ENCODE measurements around the gene CEP250.

DNA sequence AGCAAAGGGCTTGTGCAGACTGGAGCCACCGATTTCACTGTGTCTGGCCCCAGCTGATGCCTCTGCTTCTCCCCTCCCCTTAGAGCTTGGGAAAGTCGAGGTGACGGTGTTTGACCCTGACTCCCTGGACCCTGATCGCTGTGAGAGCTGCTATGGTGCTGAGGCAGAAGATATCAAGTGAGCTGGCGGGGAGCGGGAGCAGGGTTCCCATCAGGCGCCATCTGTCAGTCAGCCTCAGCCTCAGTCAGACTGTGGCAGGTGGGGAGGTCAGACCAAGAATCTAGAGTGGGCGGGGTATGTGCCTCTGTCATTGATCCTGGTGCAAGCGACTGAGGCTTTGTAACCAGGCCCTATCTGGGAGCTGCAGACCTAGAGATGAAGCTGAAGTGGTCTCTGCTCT lies 91.9 kb downstream of the CEP250 start:
- no peak for TF ChIP-seq ZNF600 (tag by site-specific recombination; IDR thresholded peaks at IDR 0.05)
- no peak for TF ChIP-seq BCL11B (tag by site-specific recombination; IDR thresholded peaks at IDR 0.05; ENCODE audit: low read depth)
- TF ChIP-seq, protein P1, sequence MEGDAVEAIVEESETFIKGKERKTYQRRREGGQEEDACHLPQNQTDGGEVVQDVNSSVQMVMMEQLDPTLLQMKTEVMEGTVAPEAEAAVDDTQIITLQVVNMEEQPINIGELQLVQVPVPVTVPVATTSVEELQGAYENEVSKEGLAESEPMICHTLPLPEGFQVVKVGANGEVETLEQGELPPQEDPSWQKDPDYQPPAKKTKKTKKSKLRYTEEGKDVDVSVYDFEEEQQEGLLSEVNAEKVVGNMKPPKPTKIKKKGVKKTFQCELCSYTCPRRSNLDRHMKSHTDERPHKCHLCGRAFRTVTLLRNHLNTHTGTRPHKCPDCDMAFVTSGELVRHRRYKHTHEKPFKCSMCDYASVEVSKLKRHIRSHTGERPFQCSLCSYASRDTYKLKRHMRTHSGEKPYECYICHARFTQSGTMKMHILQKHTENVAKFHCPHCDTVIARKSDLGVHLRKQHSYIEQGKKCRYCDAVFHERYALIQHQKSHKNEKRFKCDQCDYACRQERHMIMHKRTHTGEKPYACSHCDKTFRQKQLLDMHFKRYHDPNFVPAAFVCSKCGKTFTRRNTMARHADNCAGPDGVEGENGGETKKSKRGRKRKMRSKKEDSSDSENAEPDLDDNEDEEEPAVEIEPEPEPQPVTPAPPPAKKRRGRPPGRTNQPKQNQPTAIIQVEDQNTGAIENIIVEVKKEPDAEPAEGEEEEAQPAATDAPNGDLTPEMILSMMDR (tag by site-specific recombination; IDR thresholded peaks at IDR 0.05): no peak
- TF ChIP-seq, protein P2, sequence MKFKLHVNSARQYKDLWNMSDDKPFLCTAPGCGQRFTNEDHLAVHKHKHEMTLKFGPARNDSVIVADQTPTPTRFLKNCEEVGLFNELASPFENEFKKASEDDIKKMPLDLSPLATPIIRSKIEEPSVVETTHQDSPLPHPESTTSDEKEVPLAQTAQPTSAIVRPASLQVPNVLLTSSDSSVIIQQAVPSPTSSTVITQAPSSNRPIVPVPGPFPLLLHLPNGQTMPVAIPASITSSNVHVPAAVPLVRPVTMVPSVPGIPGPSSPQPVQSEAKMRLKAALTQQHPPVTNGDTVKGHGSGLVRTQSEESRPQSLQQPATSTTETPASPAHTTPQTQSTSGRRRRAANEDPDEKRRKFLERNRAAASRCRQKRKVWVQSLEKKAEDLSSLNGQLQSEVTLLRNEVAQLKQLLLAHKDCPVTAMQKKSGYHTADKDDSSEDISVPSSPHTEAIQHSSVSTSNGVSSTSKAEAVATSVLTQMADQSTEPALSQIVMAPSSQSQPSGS (tag by site-specific recombination; IDR thresholded peaks at IDR 0.05; ENCODE audit: low read depth): no peak
- TF ChIP-seq TCF7L2 (IDR thresholded peaks at IDR 0.05; ENCODE audit: borderline replicate concordance, low read depth, low read length): no peak
- TF ChIP-seq ZNF274 (IDR thresholded peaks at IDR 0.05; ENCODE audit: low read length): no peak
- TF ChIP-seq ZNF274 (tag by site-specific recombination; IDR thresholded peaks at IDR 0.05; ENCODE audit: borderline replicate concordance): no peak
- TF ChIP-seq SP7 (tag by site-specific recombination; IDR thresholded peaks at IDR 0.05): no peak
- no peak for TF ChIP-seq ZNF791 (tag by site-specific recombination; IDR thresholded peaks at IDR 0.05)
- TF ChIP-seq ZNF621 (tag by site-specific recombination; IDR thresholded peaks at IDR 0.05): no peak
- no peak for TF ChIP-seq ZNF184 (tag by site-specific recombination; IDR thresholded peaks at IDR 0.05)

Measured in HEK293 (cell line).